Upper lobe of right lung (tissue), 1 donor: ENCODE results near the gene P3R3URF. TPM values are rescaled to one million over a fixed set of nuclear protein-coding genes. Genes with fewer than 3 reads are reported as not detected.
"Not testable (repeated sequence)": the region's sequence is repeated elsewhere in the genome, so short reads cannot be mapped to it uniquely, and the experiment has no call there.

Source experiments
- ATAC-seq: fragments of 200-7000 bp; cut with Tn5 transposase; one replicate; pipeline ENCODE4 v1.9.1; 2020; ENCODE audit warnings: mild to moderate bottlenecking, moderate library complexity
- DNase-seq: peaks from one replicate; pipeline ENCODE4 v3.0.0-alpha.2; 2020
- H3K27ac ChIP-seq: fragments of 200-600 bp; one replicate; pipeline ENCODE4 v1.8.0; 2022
- H3K27me3 ChIP-seq: fragments of 200-600 bp; one replicate; pipeline ENCODE4 v1.8.0; 2022; ENCODE audit warnings: mild to moderate bottlenecking
- H3K36me3 ChIP-seq: fragments of 200-600 bp; one replicate; pipeline ENCODE4 v1.8.0; 2022
- H3K4me1 ChIP-seq: fragments of 200-600 bp; one replicate; pipeline ENCODE4 v1.8.0; 2022
- H3K4me3 ChIP-seq: fragments of 200-600 bp; one replicate; pipeline ENCODE4 v1.8.0; 2022; ENCODE audit warnings: mild to moderate bottlenecking
- H3K9me3 ChIP-seq: fragments of 200-600 bp; one replicate; pipeline ENCODE4 v1.8.0; 2022
- CTCF ChIP-seq: fragments of 200-600 bp; IDR thresholded peaks from one replicate; pipeline ENCODE4 v1.8.0; 2022; ENCODE audit warnings: antibody characterized with exemption
- intact Hi-C: fragments of 100-400 bp; cut with DNase I; formaldehyde crosslinking; loops from one replicate; pipeline ENCODE4 v1.11.0; 2022
- long read RNA-seq: library from polyadenylated mRNA; unstranded; transcript quantifications from one replicate; pipeline ENCODE4 v2.0.0, GENCODE V29; 2021
- total RNA-seq: library from RNA; stranded (reverse); fragmentation: NEBNext Ultra II Directional; extraction: Animal tissue kit (Norgen Biotek cat#: 25700); gene quantifications from one replicate; pipeline ENCODE4 v1.2.1, GENCODE V29; 2021
- donor health status: DM: no; HTN: yes; CAD: no; lungs with severe emphysema.

P3R3URF gene
- not detected for total RNA-seq
- long read RNA-seq, result 0 reads

GRCh38 chr1:46176211-46176865 is at the start of gene P3R3URF:
TSS of gene P3R3URF (minus strand) at chr1:46176488. CDS start at chr1:46176471, 17 bp downstream.
- Histone ChIP-seq H3K27me3 (no peaks in the 10 kb centered on the region), H3K4me1 (peaks cover 30% of the 10 kb centered on the region), H3K9me3 (no peaks in the 10 kb centered on the region), H3K36me3 (no peaks in the 10 kb centered on the region), H3K27ac (peak within 1 kb of the TSS; percentile 63), H3K4me3 (no peak within 1 kb of the TSS)
- ATAC-seq (no peak), DNase-seq (no peak)
- intact Hi-C loops, result no loop called here
- no peak for TF ChIP-seq CTCF

DNA sequence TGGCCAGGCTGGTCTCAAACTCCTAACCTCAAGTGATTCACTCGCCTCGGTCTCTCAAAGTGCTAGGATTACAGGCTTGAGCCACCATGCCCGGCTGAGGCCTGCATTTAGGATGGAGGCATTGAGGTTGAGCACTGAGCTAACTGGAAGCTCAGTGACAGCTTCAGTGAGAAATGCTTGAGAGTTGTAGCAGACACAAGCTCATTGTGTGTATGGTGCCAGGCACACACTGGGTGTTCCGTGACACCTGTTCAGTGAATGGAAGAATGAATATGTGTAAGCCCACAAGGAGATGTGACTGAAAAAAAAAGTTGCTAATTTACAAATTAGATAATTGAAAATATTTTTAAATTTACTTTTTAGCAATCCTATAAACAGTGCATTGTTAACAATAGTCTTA is 48.7 kb upstream of the P3R3URF start:
- no peak overlapping the region for H3K27ac ChIP-seq
- H3K27me3 ChIP-seq, result no peaks in the 10 kb centered on the region
- H3K36me3 ChIP-seq, result no peaks in the 10 kb centered on the region
- intact Hi-C loops, result no loop called here
- no peaks in the 10 kb centered on the region for H3K9me3 ChIP-seq
- DNase-seq (no peak), ATAC-seq (no peak)
- H3K4me1 ChIP-seq, result no peaks in the 10 kb centered on the region
- no peak overlapping the region for H3K4me3 ChIP-seq
- no peak for TF ChIP-seq CTCF

- ATAC-seq (peak; percentile 94), DNase-seq (peak; percentile 70)
- peak; percentile 93 for TF ChIP-seq CTCF
- H3K9me3 ChIP-seq, result no peaks in the 10 kb centered on the region
- intact Hi-C loops, result no loop called here
- no peaks in the 10 kb centered on the region for H3K36me3 ChIP-seq
- H3K27me3 ChIP-seq, result no peaks in the 10 kb centered on the region
- no peak overlapping the region for H3K4me3 ChIP-seq
- H3K4me1 ChIP-seq, result no peaks in the 10 kb centered on the region
- H3K27ac ChIP-seq, result no peak overlapping the region
Measured at GRCh38 chr1:46223472-46223943, 47.2 kb upstream of the P3R3URF start.

DNA sequence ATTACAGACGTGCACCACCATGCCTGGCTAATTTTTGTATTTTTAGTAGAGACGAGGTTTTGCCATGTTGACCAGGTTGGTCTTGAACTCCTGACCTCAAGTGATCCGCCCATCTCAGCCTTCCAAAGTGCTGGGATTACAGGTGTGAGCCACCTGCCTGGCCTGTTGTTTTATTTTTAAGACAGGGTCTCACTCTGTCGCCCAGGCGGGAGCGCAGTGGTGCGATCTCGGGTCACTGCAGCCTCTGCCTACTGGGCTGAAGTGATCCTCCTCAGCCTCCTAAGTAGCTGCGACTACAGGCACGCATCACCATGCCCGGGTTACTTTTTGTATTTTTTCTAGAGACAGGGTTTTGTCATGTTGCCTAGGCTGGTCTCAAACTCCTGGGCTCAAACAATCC is 46.8 kb upstream of the P3R3URF start:
- H3K36me3 ChIP-seq, H3K27ac ChIP-seq, ATAC-seq, H3K9me3 ChIP-seq, intact Hi-C loops, DNase-seq, H3K4me1 ChIP-seq, H3K27me3 ChIP-seq, H3K4me3 ChIP-seq: not testable (repeated sequence)

DNA sequence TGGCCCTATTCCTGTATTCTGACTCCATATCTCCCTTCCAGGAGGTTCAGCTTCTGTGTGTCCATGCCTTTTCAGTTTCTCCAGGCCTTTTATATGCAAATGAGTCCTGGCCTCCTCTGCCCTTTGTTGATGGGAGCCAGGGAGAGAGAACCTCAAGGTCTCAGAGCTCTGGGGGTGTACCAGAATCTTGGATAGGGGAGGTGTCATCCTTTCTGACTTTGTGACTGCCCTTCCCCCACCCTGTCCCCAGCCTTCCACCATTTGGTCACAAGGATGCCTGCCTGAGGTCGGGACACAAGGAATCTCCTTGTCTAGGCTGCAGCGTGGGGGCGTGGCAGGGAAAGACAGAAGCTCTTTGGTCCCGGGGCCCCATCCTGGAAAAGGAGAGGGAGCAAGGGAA is 45.5 kb upstream of the P3R3URF start:
- no peaks in the 10 kb centered on the region for H3K27me3 ChIP-seq
- no peak overlapping the region for H3K27ac ChIP-seq
- no peak overlapping the region for H3K4me3 ChIP-seq
- no peaks in the 10 kb centered on the region for H3K36me3 ChIP-seq
- DNase-seq (no peak), ATAC-seq (no peak)
- intact Hi-C loops, result no loop called here
- no peaks in the 10 kb centered on the region for H3K4me1 ChIP-seq
- no peak for TF ChIP-seq CTCF
- H3K9me3 ChIP-seq, result no peaks in the 10 kb centered on the region

GRCh38 chr1:46220808-46221207 is 44.5 kb upstream of the P3R3URF start:
- DNase-seq (no peak), ATAC-seq (no peak)
- Histone ChIP-seq H3K27me3 (no peaks in the 10 kb centered on the region), H3K9me3 (no peaks in the 10 kb centered on the region), H3K4me3 (no peak overlapping the region), H3K27ac (no peak overlapping the region), H3K36me3 (no peaks in the 10 kb centered on the region), H3K4me1 (no peaks in the 10 kb centered on the region)
- intact Hi-C loops, result no loop called here
- no peak for TF ChIP-seq CTCF
